NB4 (cell line): ENCODE data around the gene NDST1.

Experiments
- DNase-seq: peaks from one replicate; pipeline ENCODE4 v3.0.0; 2010; ENCODE audit warnings: low read depth
- H3K4me3 ChIP-seq: one replicate; pipeline ENCODE4 v1.5.1; 2011; ENCODE audit warnings: mild to moderate bottlenecking, low read depth, low read length, moderate library complexity
- CTCF ChIP-seq: IDR thresholded peaks from one replicate; pipeline ENCODE4 v1.5.1; 2012; ENCODE audit warnings: low read depth, low read length
- MAX ChIP-seq: IDR thresholded peaks from 2 replicates; pipeline ENCODE4 v1.6.1; 2011; ENCODE audit warnings: low read depth, low read length
- MYC ChIP-seq: IDR thresholded peaks from 2 replicates; pipeline ENCODE4 v1.6.1; 2011; ENCODE audit warnings: low read depth, low read length
- POLR2A ChIP-seq: IDR thresholded peaks from 2 replicates; pipeline ENCODE4 v1.6.1; 2011; ENCODE audit warnings: mild to moderate bottlenecking; ENCODE audit not compliant: insufficient read length; ENCODE audit errors: extremely low read depth

Gene NDST1

GRCh38 chr5:150559088-150559487 is 51.2 kb downstream of the NDST1 start:
- no peak for TF ChIP-seq MAX
- TF ChIP-seq MYC = no peak
- no peak for TF ChIP-seq CTCF
- no peak for TF ChIP-seq POLR2A
- DNase-seq = no peak
- H3K4me3 ChIP-seq = no peak overlapping the region

- H3K4me3 ChIP-seq = no peak overlapping the region
- TF ChIP-seq MYC (no peak), MAX (no peak), CTCF (no peak), POLR2A (no peak)
- DNase-seq = no peak
These were observed 51.8 kb downstream of the NDST1 start for GRCh38 chr5:150559701-150560100.

- no peak overlapping the region for H3K4me3 ChIP-seq
- peak; percentile 83 for DNase-seq
- TF ChIP-seq CTCF (peak; percentile 80), MAX (no peak)
These were observed 52.7 kb downstream of the NDST1 start for GRCh38 chr5:150560401-150561191.

- H3K4me3 ChIP-seq = no peak overlapping the region
- no peak for DNase-seq
- TF ChIP-seq POLR2A (no peak), MYC (no peak), CTCF (no peak), MAX (no peak)
These were observed 53.2 kb downstream of the NDST1 start for GRCh38 chr5:150561192-150561512.

- TF ChIP-seq POLR2A (no peak), MAX (no peak), CTCF (no peak), MYC (no peak)
- H3K4me3 ChIP-seq = no peak overlapping the region
- DNase-seq = no peak
These were observed 53.8 kb downstream of the NDST1 start for GRCh38 chr5:150561571-150562275.

- H3K4me3 ChIP-seq = no peak overlapping the region
- DNase-seq = peak; percentile 74
- TF ChIP-seq MYC = no peak
- no peak for TF ChIP-seq POLR2A
- TF ChIP-seq CTCF = peak; percentile 51
These were observed 54.9 kb downstream of the NDST1 start for GRCh38 chr5:150562832-150563231.
